GM18526 (cell line): ENCODE measurements around the gene VSTM4.

Source experiments
- POLR2A ChIP-seq: IDR thresholded peaks from 3 replicates; pipeline ENCODE4 v1.6.1; 2011; ENCODE audit not compliant: insufficient read length; ENCODE audit errors: extremely low read depth

The VSTM4 gene

GRCh38 chr10:49055221-49055849 lies 60.0 kb downstream of the VSTM4 start:
- no peak for TF ChIP-seq POLR2A

DNA sequence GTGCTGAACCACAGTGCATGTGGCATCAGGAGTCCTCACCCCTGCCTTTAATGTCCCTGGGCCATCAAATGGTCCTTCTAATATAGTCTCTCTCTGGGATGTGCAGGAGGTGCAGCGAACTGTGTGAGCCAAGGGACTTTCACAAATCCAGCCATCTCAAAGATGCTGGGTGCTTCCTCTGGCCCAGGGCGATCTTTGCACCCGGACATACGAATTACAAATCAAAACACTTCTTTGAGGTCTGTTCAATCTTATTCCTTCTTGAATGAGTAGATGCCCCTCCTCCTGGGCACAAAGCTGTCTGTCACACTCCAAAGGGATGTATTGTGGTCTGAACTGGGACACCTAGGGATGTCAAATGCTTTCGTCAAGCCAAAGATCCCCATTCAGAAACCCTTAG lies 60.6 kb downstream of the VSTM4 start:
- TF ChIP-seq POLR2A, result no peak

- no peak for TF ChIP-seq POLR2A
These were observed 61.2 kb downstream of the VSTM4 start for GRCh38 chr10:49053998-49054692.

DNA sequence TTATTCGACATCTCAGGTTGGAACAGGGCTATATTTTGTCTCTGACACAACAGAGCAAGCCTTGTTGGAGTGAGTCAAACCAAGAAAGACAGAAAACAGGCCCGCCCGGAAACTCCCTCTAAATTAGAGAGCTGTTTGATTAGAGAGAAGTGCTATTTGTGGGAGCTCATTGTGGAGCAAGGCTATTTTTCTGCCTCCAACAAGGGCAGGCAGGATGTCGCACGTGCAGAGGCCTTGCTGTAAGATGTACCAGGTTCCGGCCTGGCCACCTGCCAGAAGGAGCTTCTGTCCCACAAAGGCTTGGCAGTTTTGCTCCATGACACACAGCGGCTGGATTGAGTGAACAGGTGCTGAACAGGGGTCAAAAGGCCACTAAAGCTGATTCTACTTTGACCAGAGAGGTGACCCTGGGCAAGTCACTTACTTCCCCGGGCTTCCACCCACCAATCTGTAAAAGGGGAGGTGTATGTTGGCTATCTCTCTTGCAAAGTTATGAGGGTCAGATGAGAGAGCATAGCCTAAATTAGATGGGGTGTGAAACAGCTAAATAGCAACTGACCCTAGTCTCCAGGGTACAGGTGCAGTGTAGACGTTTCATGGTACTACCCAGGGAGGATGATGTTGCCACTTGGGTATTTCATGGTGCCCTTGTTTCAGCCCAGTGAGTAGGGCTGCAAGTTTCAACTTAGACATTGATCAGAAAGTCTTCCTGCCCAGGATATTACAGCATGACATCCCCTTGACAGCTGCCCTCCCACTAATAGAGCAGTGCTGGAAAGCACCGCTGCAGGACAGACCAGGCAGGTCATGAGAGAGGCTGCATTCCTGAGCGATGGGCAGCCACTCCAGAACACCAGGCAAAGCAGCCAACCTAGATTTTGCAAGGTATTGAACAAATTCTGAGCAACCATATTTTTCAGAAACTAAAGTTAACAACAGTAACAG lies 62.0 kb downstream of the VSTM4 start:
- TF ChIP-seq POLR2A, result no peak

DNA sequence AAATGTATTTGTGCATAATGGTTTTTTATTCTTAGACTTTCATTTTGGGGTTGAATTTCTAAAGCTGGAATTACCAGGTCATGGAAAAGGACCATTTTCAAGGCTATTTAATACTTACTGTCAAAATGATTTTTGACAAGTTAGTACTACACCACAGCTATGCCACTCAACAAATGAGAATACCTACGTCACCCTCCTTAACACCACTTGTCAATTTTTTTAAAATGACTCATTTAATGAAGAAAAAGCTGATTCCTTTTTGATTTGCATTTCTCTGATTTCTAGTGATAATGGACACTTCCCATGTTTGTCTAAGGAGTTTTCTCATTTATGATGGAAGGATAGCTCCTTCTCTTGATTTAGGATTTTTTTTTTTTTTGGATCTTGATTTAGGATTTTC lies 63.3 kb downstream of the VSTM4 start:
- no peak for TF ChIP-seq POLR2A

DNA sequence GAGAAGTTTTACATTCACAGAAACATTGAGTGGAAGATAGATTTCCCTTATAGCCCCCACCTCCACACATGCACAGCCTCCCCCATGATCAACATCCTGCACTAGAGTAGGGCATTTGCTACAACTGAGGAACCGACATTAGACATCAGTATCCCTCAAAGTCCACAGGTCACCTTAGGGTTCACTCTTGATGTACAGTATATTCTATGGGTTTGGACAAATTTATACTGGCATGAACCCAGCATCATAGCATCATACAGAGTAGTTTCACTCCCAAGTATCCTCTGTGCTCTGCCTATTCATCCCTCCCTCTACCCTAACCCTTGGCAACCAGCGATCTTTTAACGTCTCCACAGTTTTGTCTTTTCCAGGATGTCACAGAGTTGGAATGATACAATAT lies 64.4 kb downstream of the VSTM4 start:
- TF ChIP-seq POLR2A, result no peak

GRCh38 chr10:49050366-49050765 lies 65.0 kb downstream of the VSTM4 start:
- TF ChIP-seq POLR2A, result no peak

GRCh38 chr10:49049660-49050059 lies 65.7 kb downstream of the VSTM4 start:
- TF ChIP-seq POLR2A, result no peak

DNA sequence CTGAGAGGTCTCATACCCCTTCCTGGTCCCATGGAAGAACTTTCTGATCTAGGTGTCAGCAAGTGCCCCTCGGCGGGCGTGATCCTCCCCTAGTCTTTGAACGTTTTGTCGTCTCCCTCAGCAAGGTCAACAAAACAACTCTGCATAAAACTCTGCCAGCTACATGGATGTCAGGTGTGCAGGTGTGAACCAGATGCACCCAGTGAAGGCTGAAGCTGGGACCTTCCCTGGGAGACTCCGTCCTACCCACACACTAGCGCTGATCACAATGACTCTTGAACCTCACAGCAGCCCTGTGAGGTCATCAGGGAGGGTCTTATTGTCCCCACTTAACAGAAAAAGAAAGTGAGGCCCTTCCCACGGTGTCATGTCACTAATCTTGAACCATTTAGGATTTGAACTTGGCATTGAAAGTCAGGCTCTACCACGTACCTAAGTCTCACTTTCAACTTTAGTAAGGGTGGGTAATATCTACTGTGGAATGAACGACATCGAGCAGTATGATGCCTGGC lies 68.1 kb downstream of the VSTM4 start:
- TF ChIP-seq POLR2A, result no peak

DNA sequence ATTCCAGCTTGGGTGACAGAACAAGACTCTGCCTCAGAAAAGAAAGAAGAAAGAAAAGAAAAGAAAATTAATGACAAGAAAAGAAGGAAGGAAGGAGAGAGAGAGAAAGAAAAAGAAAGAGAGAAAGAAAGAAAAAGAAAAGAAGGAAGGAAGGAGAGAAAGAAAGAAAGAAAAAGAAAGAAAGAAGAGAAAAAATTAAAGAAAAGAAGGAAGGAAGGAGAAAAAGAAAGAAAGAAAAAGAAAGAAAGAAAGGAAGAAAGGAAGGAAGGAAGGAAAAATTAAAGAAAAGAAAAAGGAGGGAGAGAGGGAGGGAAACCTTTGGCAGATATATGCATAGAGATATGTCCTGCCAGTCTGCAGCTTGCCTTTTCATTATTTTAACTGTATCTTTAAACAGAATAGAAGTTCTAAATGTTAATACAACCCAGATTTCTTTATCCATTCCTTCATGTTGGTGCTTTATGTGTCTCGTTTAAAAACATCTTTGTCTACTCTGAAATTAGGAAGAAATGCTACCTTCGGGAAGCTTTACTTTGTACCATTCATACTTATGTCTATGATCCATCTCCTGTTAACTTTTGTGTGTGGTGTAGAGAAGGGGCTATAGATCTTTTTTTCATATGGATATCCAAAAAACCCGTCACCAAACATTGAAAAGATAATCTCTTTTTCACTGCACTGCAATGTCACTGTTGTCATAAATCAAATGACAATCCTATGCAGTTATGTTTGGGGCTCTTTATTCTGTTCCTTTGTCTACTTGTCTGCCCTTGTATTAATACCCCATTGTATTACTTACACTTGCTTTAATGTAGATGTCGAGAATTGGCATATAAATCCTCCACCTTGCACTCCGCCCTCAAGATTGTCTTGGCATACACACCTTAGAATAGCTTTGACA lies 70.8 kb downstream of the VSTM4 start:
- TF ChIP-seq POLR2A, result no peak

DNA sequence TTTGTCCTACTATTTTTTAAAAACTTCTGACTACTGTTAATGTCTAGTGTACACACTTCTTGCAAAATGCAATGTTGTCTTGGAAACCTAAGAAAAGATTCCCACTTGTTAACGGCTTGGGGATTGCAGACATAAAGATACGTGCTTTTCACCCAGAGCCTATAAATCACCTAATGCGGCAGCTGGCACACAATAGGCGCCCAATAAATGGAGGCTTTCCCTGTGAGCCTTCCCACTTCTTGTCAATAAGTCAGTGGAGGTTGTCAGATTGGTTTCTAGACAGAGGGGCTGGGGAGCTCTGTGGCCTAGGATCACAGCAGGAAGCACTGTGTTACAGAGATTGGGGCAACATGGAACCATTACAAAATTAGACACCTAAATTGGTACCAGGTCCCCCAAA lies 74.7 kb downstream of the VSTM4 start:
- TF ChIP-seq POLR2A, result no peak

GRCh38 chr10:49039409-49039808 lies 75.9 kb downstream of the VSTM4 start:
- TF ChIP-seq POLR2A, result no peak

DNA sequence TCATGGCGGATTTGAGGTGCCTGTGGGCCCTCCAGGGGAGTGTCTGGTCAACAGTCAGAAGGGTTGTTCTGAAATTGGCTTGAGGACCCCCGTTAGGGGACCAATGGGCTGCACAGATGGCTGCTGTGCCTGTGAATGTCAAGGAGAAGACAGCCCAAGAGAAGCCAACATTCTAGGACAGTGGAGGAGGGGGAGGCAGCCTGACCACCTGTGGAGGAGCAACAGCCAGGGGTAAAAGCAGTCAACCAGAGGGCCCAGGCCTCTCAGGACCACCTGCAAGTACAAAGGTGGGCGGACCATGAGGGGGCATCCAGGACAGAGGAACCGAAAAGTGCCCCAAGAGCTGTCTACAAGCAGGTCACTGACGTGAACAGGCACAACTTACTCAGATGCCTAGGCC lies 76.6 kb downstream of the VSTM4 start:
- TF ChIP-seq POLR2A, result no peak

- TF ChIP-seq POLR2A, result no peak
These were observed 78.1 kb downstream of the VSTM4 start for GRCh38 chr10:49037187-49037586.

GRCh38 chr10:49036638-49037037 lies 78.7 kb downstream of the VSTM4 start:
- TF ChIP-seq POLR2A, result no peak

- TF ChIP-seq POLR2A, result no peak
These were observed 79.4 kb downstream of the VSTM4 start for GRCh38 chr10:49035920-49036319.
